Measurements from ENCODE around the gene UBN1.
A peak's percentile ranks its signal among the peaks of the same experiment; 100 is the strongest.

The UBN1 gene

GRCh38 chr16:4836727-4837126 lies 10.6 kb upstream of the UBN1 start:
- Histone ChIP-seq H3K9me3 (ENCODE audit: control extremely low read depth in 1 of 5, control insufficient read depth in 4 of 5, insufficient read depth in 2 of 5, low read depth in 1 of 5, low read length in 4 of 5) (no peaks in the 10 kb centered on the region), H3K27me3 (replicated peaks in 2 of 5; ENCODE audit: control insufficient read depth in 4 of 5, insufficient read depth in 5 of 5, low read length in 4 of 5) (no peaks in the 10 kb centered on the region), H3K4me1 (ENCODE audit: control extremely low read depth in 1 of 4, control insufficient read depth in 4 of 4, insufficient read depth in 4 of 4, low read length in 3 of 4) (no peaks in the 10 kb centered on the region), H3K36me3 (ENCODE audit: control insufficient read depth in 4 of 4, insufficient read depth in 4 of 4, low read length in 3 of 4) (peaks cover 25 to 80% (median 63%) of the 10 kb centered on the region in 4 experiments), H3K4me3 (ENCODE audit: control insufficient read depth in 1 of 7, extremely low read depth in 1 of 7, insufficient read depth in 4 of 7, low read depth in 2 of 7, low read length in 6 of 7) (no peak overlapping the region), H3K27ac (ENCODE audit: insufficient read depth in 1 of 2, low read depth in 1 of 2, low read length in 2 of 2, poor library complexity in 1 of 2, severe bottlenecking in 2 of 2) (no peak overlapping the region)
- POLR2A ChIA-PET = no interaction called here
- 92% methylated on average over 2 of the region's 2 CpGs for WGBS (ENCODE audit: insufficient coverage)
- no peak for DNase-seq
- CTCF ChIA-PET = interaction anchor here (0.6 to 1.1 kb wide), 2 partner anchors 10 to 96 kb away, joined by 3 read pairs; no protein-coding TSS in a partner anchor

GRCh38 chr16:4837733-4838501 lies 9.4 kb upstream of the UBN1 start:
- ChIA-PET POLR2A (interaction anchor here (0.7 kb wide), 1 partner anchor 103 kb away, joined by 4 read pairs; no protein-coding TSS in a partner anchor), CTCF (interaction anchor here (0.6 to 1.1 kb wide), 2 partner anchors 8 to 9 kb away, joined by 3 read pairs; no protein-coding TSS in a partner anchor)
- Histone ChIP-seq H3K9me3 (ENCODE audit: control extremely low read depth in 1 of 5, control insufficient read depth in 4 of 5, insufficient read depth in 2 of 5, low read depth in 1 of 5, low read length in 4 of 5) (no peaks in the 10 kb centered on the region), H3K27me3 (replicated peaks in 2 of 5; ENCODE audit: control insufficient read depth in 4 of 5, insufficient read depth in 5 of 5, low read length in 4 of 5) (no peaks in the 10 kb centered on the region), H3K27ac (ENCODE audit: insufficient read depth in 1 of 2, low read depth in 1 of 2, low read length in 2 of 2, poor library complexity in 1 of 2, severe bottlenecking in 2 of 2) (no peak overlapping the region), H3K4me3 (ENCODE audit: control insufficient read depth in 1 of 7, extremely low read depth in 1 of 7, insufficient read depth in 4 of 7, low read depth in 2 of 7, low read length in 6 of 7) (no peak overlapping the region), H3K4me1 (ENCODE audit: control extremely low read depth in 1 of 4, control insufficient read depth in 4 of 4, insufficient read depth in 4 of 4, low read length in 3 of 4) (no peaks in the 10 kb centered on the region), H3K36me3 (ENCODE audit: control insufficient read depth in 4 of 4, insufficient read depth in 4 of 4, low read length in 3 of 4) (peaks cover 23 to 77% (median 57%) of the 10 kb centered on the region in 4 experiments)
- 91% methylated on average over 5 of the region's 13 CpGs for WGBS (ENCODE audit: insufficient coverage)
- DNase-seq = no peak

- no peaks in the 10 kb centered on the region for H3K9me3 ChIP-seq (ENCODE audit: control extremely low read depth in 1 of 5, control insufficient read depth in 4 of 5, insufficient read depth in 2 of 5, low read depth in 1 of 5, low read length in 4 of 5)
- POLR2A ChIA-PET = no interaction called here
- DNase-seq = peak in 1 of 3 donors; percentile 12
- 100% methylated on average over 5 of the region's 5 CpGs for WGBS (ENCODE audit: insufficient coverage)
- no peak overlapping the region for H3K27ac ChIP-seq (ENCODE audit: insufficient read depth in 1 of 2, low read depth in 1 of 2, low read length in 2 of 2, poor library complexity in 1 of 2, severe bottlenecking in 2 of 2)
- H3K4me1 ChIP-seq (ENCODE audit: control extremely low read depth in 1 of 4, control insufficient read depth in 4 of 4, insufficient read depth in 4 of 4, low read length in 3 of 4) = no peaks in the 10 kb centered on the region
- H3K36me3 ChIP-seq (ENCODE audit: control insufficient read depth in 4 of 4, insufficient read depth in 4 of 4, low read length in 3 of 4) = peaks cover 25 to 79% (median 55%) of the 10 kb centered on the region in 4 experiments
- H3K27me3 ChIP-seq (replicated peaks in 2 of 5; ENCODE audit: control insufficient read depth in 4 of 5, insufficient read depth in 5 of 5, low read length in 4 of 5) = no peaks in the 10 kb centered on the region
- CTCF ChIA-PET = no interaction called here
- H3K4me3 ChIP-seq (ENCODE audit: control insufficient read depth in 1 of 7, extremely low read depth in 1 of 7, insufficient read depth in 4 of 7, low read depth in 2 of 7, low read length in 6 of 7) = no peak overlapping the region
These were observed 7.3 kb upstream of the UBN1 start for GRCh38 chr16:4839942-4840341.

GRCh38 chr16:4840984-4841383 lies 6.3 kb upstream of the UBN1 start:
- DNase-seq = no peak
- H3K9me3 ChIP-seq (ENCODE audit: control extremely low read depth in 1 of 5, control insufficient read depth in 4 of 5, insufficient read depth in 2 of 5, low read depth in 1 of 5, low read length in 4 of 5) = no peaks in the 10 kb centered on the region
- peaks cover 5 to 7% (median 7%) of the 10 kb centered on the region in 4 experiments for H3K4me1 ChIP-seq (ENCODE audit: control extremely low read depth in 1 of 4, control insufficient read depth in 4 of 4, insufficient read depth in 4 of 4, low read length in 3 of 4)
- ChIA-PET CTCF (no interaction called here), POLR2A (no interaction called here)
- no peak overlapping the region for H3K4me3 ChIP-seq (ENCODE audit: control insufficient read depth in 1 of 7, extremely low read depth in 1 of 7, insufficient read depth in 4 of 7, low read depth in 2 of 7, low read length in 6 of 7)
- H3K27me3 ChIP-seq (replicated peaks in 2 of 5; ENCODE audit: control insufficient read depth in 4 of 5, insufficient read depth in 5 of 5, low read length in 4 of 5) = no peaks in the 10 kb centered on the region
- no peak overlapping the region for H3K27ac ChIP-seq (ENCODE audit: insufficient read depth in 1 of 2, low read depth in 1 of 2, low read length in 2 of 2, poor library complexity in 1 of 2, severe bottlenecking in 2 of 2)
- peaks cover 24 to 79% (median 51%) of the 10 kb centered on the region in 4 experiments for H3K36me3 ChIP-seq (ENCODE audit: control insufficient read depth in 4 of 4, insufficient read depth in 4 of 4, low read length in 3 of 4)
- 50% methylated on average over 2 of the region's 5 CpGs for WGBS (ENCODE audit: insufficient coverage)

- under 1% methylated on average over 27 of the region's 27 CpGs for WGBS (ENCODE audit: insufficient coverage)
- DNase-seq = peak; percentile 39 to 78 (median 77)
- H3K27ac ChIP-seq (ENCODE audit: insufficient read depth in 1 of 2, low read depth in 1 of 2, low read length in 2 of 2, poor library complexity in 1 of 2, severe bottlenecking in 2 of 2) = peak overlapping the region; percentile 87 to 95
- H3K36me3 ChIP-seq (ENCODE audit: control insufficient read depth in 4 of 4, insufficient read depth in 4 of 4, low read length in 3 of 4) = peaks cover 4 to 35% (median 15%) of the 10 kb centered on the region in 4 experiments
- no peaks in the 10 kb centered on the region for H3K27me3 ChIP-seq (replicated peaks in 2 of 5; ENCODE audit: control insufficient read depth in 4 of 5, insufficient read depth in 5 of 5, low read length in 4 of 5)
- H3K4me1 ChIP-seq (ENCODE audit: control extremely low read depth in 1 of 4, control insufficient read depth in 4 of 4, insufficient read depth in 4 of 4, low read length in 3 of 4) = peaks cover 14 to 41% (median 30%) of the 10 kb centered on the region in 4 experiments
- ChIA-PET CTCF (interaction anchor here (1.1 kb wide), 1 partner anchor 9 kb away, joined by 3 read pairs; no protein-coding TSS in a partner anchor), POLR2A (interaction anchor here (0.6 to 0.7 kb wide), 2 partner anchors 79 to 648 kb away, joined by 3 read pairs; no protein-coding TSS in a partner anchor)
- peak overlapping the region; percentile 81 to 99 (median 86) for H3K4me3 ChIP-seq (ENCODE audit: control insufficient read depth in 1 of 7, extremely low read depth in 1 of 7, insufficient read depth in 4 of 7, low read depth in 2 of 7, low read length in 6 of 7)
- no peaks in the 10 kb centered on the region for H3K9me3 ChIP-seq (ENCODE audit: control extremely low read depth in 1 of 5, control insufficient read depth in 4 of 5, insufficient read depth in 2 of 5, low read depth in 1 of 5, low read length in 4 of 5)
These were observed 779 bp upstream of the UBN1 start for GRCh38 chr16:4846503-4846900.

- under 1% methylated on average over 73 of the region's 83 CpGs for WGBS (ENCODE audit: insufficient coverage)
- ChIA-PET POLR2A (no interaction called here), CTCF (interaction anchor here (1.0 kb wide), 1 partner anchor 25 kb away, joined by 3 read pairs; no protein-coding TSS in a partner anchor)
- Histone ChIP-seq H3K9me3 (ENCODE audit: control extremely low read depth in 1 of 5, control insufficient read depth in 4 of 5, insufficient read depth in 2 of 5, low read depth in 1 of 5, low read length in 4 of 5) (no peaks in the 10 kb centered on the region), H3K27me3 (replicated peaks in 2 of 5; ENCODE audit: control insufficient read depth in 4 of 5, insufficient read depth in 5 of 5, low read length in 4 of 5) (no peaks in the 10 kb centered on the region), H3K36me3 (ENCODE audit: control insufficient read depth in 4 of 4, insufficient read depth in 4 of 4, low read length in 3 of 4) (peaks cover 2 to 27% (median 10%) of the 10 kb centered on the region in 4 experiments), H3K27ac (ENCODE audit: insufficient read depth in 1 of 2, low read depth in 1 of 2, low read length in 2 of 2, poor library complexity in 1 of 2, severe bottlenecking in 2 of 2) (peak overlapping the region; percentile 54 to 95), H3K4me3 (ENCODE audit: control insufficient read depth in 1 of 7, extremely low read depth in 1 of 7, insufficient read depth in 4 of 7, low read depth in 2 of 7, low read length in 6 of 7) (peak overlapping the region; percentile 81 to 99 (median 86)), H3K4me1 (ENCODE audit: control extremely low read depth in 1 of 4, control insufficient read depth in 4 of 4, insufficient read depth in 4 of 4, low read length in 3 of 4) (peaks cover 14 to 43% (median 30%) of the 10 kb centered on the region in 4 experiments)
- peak; percentile 49 to 83 (median 82) for DNase-seq
These were observed 700 bp downstream of the UBN1 start for GRCh38 chr16:4847774-4848587.

All from common myeloid progenitor, CD34-positive (primary cell).